GM18520 (cell line): Measurements from ENCODE around the gene CCDC136.

ENCODE experiments used
- ATAC-seq: cut with Tn5 transposase; IDR thresholded peaks from one replicate; pipeline ENCODE4 v1.9.1; 2021; ENCODE audit not compliant: unreplicated experiment

CCDC136 gene

GRCh38 chr7:128777156-128778123 is 14.3 kb upstream of the CCDC136 start:
- no peak for ATAC-seq

DNA sequence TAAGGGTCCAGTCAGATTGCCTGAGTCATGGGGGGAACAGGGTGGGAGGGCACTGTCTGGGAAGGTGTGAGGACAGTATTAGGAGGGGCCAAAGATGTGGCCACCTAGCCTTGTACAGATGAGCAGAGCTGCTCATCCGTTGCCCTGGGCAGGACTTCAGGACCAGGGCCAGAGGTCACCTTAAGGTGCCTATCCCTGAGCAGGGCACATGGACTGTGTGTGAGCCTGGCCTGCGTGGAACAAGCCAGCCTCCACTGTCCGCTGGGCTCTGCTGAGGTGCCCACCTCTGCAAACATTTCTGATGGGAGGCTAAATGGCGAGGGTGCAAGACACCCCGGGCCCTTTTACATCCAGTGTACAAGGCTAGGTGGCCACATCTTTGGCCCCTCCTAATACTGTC is 12.8 kb upstream of the CCDC136 start:
- ATAC-seq = no peak

DNA sequence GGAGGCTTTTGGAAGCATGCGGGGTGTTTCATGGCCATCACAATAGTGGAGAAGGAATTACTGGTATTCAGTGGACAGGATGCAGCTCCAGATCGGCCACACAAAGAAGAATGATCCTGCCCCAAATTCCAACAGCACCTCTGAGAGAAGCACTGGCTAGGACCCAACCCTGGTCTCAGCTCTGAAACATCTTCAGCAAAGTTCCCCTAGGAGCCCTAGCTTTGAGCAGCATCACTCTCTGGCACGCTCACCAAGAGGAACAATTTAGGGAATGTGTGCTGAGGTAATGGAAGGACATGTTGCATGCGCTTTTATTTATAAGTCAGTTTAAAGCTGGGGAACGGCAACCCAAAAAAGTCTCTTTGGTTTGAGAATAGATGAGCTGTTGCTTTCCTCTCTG is 10.6 kb upstream of the CCDC136 start:
- ATAC-seq = no peak

GRCh38 chr7:128781851-128782250 is 9.9 kb upstream of the CCDC136 start:
- ATAC-seq = no peak

GRCh38 chr7:128783143-128783861 is 8.5 kb upstream of the CCDC136 start:
- ATAC-seq = no peak

DNA sequence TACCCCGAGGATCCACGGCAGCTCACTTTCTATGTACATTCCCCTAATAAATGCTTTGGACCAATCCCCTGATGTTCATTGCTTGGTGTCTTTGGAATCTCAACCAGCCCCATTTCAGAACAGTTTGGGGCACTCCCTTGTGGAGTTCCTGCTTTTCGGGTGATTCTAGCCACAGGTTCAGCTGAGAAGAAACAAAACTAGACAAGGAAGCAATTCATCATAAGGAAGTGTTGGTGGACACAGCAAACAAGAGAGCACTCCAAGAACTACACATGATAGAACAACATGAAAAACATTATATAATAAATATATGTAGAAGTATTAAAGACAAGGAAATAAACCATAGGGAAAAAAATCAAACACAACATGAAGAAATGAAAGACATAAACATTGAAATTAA is 6.0 kb upstream of the CCDC136 start:
- no peak for ATAC-seq

DNA sequence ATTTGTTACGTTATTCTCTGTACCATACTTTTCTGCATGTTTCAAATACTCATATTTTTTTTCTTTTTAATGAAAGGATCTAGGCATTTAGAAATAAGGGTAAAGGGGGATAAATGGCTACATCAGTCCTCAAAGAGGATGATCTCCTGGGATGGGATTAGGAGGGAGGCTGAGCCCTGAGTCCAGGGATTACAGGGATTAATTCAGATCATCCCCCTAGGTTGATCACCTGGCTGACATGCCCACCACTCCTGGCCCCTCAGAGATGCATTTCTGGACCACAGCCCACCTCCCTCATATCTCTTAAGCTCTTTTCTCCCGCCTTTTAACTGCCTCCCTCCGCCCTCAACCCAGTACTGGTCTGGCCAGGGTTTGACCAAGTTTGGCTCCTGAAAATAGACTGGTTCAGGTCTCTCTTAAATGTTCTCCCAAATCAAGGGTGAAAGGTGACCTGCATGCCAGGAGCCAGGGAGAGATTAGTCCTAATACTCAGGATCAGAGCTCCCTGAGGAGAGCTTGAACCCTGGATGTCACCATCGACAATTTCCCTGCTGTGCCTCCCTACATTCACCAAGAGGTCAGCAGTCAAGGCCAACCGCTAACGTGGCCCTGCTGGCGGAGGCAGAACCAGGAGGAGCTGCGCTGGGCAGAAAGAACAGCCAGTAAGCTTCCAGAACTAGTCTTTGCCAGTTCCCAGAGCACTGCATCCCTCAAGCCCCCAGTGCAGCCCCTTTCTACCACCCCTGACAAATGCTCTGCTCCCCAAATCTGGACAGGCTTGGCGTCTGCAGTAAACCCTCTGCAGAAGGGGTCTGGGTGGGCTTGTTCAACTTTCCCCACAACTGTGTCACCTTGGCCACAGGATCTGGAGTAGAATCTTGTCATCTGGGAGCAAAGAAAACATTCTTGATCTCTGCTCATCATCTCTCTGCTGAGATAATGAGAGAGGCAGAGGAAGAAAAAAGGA is 3.0 kb upstream of the CCDC136 start:
- ATAC-seq = no peak

DNA sequence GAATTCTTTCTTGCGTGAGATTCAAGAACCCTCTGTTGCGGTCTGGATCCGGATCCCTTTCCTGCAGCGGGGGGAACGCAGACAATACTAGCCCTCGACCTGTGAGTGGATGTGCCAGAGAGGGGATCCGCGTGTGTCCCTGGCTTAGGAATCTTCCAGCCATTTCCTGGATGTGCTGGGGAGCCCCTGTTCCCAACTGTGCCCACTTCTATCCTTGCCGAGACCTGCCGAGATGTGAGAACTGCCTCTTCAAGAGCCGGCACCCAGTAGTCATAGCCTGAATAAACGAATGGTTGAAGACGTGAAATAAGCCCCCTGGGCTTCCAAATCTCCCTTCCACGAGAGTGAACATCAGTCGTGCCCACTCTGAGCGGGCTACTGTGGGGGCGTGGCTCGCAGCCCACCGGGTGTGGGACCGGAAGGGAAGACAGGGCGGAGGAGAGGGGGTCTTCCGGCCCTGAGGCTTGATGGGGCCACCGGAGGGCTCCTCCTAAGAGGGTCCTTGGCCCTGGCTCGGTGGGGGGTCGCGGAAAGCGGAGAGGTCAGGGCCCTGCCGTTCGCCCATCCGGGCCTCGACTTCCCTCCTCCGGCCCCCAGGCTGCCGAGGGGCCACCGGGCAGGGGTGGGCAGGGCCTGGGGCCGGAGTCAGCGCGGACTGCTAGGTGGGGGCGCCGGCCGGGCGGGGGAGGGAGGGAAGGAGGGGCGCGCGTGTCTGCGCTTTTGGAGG is 1.3 kb upstream of the CCDC136 start:
- no peak for ATAC-seq

- ATAC-seq = no peak
Observed at GRCh38 chr7:128791972-128792327, 182 bp downstream of the CCDC136 start.

DNA sequence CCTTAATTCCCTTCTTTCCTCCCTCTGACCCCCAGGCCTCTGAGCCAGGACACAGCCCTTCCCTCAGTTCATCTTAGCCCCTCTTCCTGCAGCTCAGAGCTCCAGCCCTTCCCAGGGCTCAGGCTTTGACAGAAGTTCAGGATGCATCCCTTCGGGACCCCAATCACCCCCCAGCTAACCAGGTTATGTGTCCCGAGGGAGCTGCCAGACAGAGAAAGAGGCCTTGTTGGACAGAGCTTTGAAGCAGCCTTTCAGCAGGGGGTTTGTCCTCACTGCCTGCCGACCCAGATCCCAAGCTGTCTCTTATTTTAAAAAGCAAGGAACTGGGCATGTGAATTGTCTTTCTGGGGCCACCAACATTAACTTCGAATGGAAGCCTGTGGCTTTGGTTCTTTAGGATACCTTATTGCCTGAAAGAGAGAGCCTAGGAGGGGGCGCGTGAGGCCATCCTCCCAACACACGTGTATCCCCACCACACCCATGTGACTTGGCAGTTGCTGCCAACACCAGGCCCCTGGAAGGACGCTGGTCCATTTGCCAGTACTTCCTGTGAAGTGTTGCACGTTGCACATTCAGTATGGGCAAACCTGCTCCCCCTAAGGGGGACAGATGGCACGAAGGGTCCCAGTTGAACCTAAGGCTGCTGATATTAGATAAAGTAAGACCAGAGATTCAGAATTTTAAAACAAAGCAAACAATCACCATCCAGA is 858 bp downstream of the CCDC136 start:
- ATAC-seq = no peak

- ATAC-seq = no peak
Observed at GRCh38 chr7:128793181-128793547, 1.4 kb downstream of the CCDC136 start.

DNA sequence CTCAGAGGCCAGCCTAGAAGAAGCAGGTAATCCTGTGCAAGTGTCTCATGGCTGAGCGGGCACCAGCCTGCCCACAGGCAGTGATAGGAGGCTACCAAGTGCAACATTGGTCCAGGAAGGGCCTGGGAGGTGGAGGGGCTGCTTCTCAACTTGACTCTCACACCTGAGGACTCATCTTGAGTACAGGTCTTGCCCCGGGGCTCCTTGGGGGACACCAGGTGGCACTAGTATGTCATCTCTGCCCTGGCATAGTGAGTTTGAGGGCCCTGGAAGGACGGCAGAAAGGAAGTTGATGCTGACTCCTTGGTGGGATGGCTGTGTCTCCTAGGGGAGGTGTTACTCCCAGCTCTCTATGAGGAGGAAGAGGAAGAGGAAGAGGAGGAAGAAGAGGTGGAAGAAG is 2.3 kb downstream of the CCDC136 start:
- ATAC-seq = no peak

DNA sequence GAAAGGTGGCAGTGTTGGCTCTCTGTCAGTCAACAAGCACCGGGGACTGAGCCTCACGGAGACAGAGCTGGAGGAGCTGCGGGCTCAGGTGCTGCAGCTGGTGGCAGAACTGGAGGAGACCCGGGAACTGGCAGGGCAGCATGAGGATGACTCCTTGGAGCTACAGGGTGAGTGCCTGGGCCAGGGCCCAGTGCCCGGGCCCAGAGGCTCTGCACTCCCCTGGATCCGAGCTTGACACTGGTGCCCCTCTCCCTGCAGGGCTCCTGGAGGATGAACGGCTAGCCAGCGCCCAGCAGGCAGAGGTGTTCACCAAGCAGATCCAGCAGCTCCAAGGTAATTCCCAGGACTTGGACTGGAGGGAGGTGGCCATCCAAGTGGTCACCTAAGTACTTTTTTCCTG is 2.7 kb downstream of the CCDC136 start:
- ATAC-seq = no peak

GRCh38 chr7:128795129-128795528 is 3.4 kb downstream of the CCDC136 start:
- ATAC-seq = no peak

- no peak for ATAC-seq
Observed at GRCh38 chr7:128796327-128796726, 4.6 kb downstream of the CCDC136 start.

- ATAC-seq = no peak
Observed at GRCh38 chr7:128799451-128799850, 7.7 kb downstream of the CCDC136 start.

DNA sequence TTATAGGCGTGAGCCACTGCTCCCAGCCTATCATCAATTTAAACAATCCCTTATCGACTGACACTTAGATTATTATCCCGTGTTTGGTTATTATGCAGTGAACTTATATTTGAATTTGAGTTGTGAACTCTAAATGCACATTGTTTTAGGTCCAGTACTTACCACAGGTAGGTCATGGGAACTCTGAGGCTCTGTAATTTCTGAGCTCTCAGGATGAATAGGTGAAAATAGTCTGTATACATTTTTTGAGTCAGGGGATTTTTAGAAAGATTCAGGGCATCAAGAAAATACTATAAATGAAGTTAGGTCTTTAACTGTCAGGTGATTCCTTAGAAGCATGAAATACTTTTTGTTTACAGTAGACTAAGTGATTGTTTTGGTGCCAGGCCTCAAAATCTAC is 8.8 kb downstream of the CCDC136 start:
- no peak for ATAC-seq

- no peak for ATAC-seq
Observed at GRCh38 chr7:128801003-128801402, 9.2 kb downstream of the CCDC136 start.

- no peak for ATAC-seq
Observed at GRCh38 chr7:128801667-128802418, 10.1 kb downstream of the CCDC136 start.
